B cell (primary cell): ENCODE data around the gene MMP14. TPM values are rescaled to one million over a fixed set of nuclear protein-coding genes. Genes with fewer than 3 reads are reported as not detected.

Experiments
- ATAC-seq: fragments of 200-7000 bp; cut with Tn5 transposase; one replicate; pipeline ENCODE4 v1.10.0; 2021; ENCODE audit warnings: low read depth, mild to moderate bottlenecking, moderate number of reproducible peaks, moderate library complexity
- CTCF ChIA-PET: fragments of 350-600 bp; sonication (Branson Sonifier 250); formaldehyde crosslinking; loops from one replicate; lab custom pipeline; 2021; ENCODE audit warnings: antibody characterized with exemption, inconsistent platforms; lab: Charles Lee
- POLR2A ChIA-PET: fragments of 350-600 bp; sonication (Branson Sonifier 250); formaldehyde crosslinking; loops from one replicate; lab custom pipeline; 2021; ENCODE audit warnings: antibody characterized with exemption; lab: Charles Lee
- DNase-seq: peaks from one replicate; pipeline ENCODE4 v3.0.0; 2013
- H2AFZ ChIP-seq: 2 replicates; pipeline ENCODE4 v1.6.1; 2012; ENCODE audit warnings: mild to moderate bottlenecking, low read depth, low read length; ENCODE audit not compliant: insufficient read depth, poor library complexity, severe bottlenecking
- H3K27ac ChIP-seq, 2 donors: 1 replicate in 1 of 2; 2 replicates in 1 of 2; pipeline ENCODE4 v1.5.1; 2012 to 2013; ENCODE audit warnings: low read length in 2 of 2, mild to moderate bottlenecking in 2 of 2, moderate library complexity in 1 of 2
- H3K27me3 ChIP-seq, 4 experiments: fragments of 200-600 bp in 1 of 4; sonication (generic) in 1 of 4; replicated peaks in 1 of 4; 1 replicate in 2 of 4; 2 replicates in 2 of 4; pipeline versions ENCODE4 v1.6.1 to v1.7.0; 2013 to 2016; ENCODE audit warnings: low read length in 3 of 4, mild to moderate bottlenecking in 2 of 4, mixed read lengths in 1 of 4, moderate library complexity in 1 of 4; ENCODE audit not compliant: insufficient read depth in 4 of 4, control insufficient read depth in 3 of 4; ENCODE audit errors: control extremely low read depth in 1 of 4
- H3K36me3 ChIP-seq, 2 experiments: replicated peaks in 1 of 2; 1 replicate in 1 of 2; 2 replicates in 1 of 2; pipeline versions ENCODE4 v1.6.1 to v1.7.1; 2013; ENCODE audit warnings: low read length in 1 of 2; ENCODE audit not compliant: insufficient read depth in 2 of 2, control insufficient read depth in 1 of 2; ENCODE audit errors: control extremely low read depth in 1 of 2, extremely low read depth in 1 of 2
- H3K4me1 ChIP-seq, 2 donors: fragments of 200-600 bp in 1 of 2; sonication (generic) in 1 of 2; 1 replicate in 1 of 2; 2 replicates in 1 of 2; pipeline versions ENCODE4 v1.5.1 to v1.6.1; 2013 to 2017; ENCODE audit warnings: low read length in 2 of 2; ENCODE audit not compliant: control insufficient read depth in 2 of 2, insufficient read depth in 2 of 2
- H3K4me2 ChIP-seq: replicated peaks from 2 replicates; pipeline ENCODE3; 2012; ENCODE audit warnings: mild to moderate bottlenecking, low read depth, low read length; ENCODE audit not compliant: poor library complexity, severe bottlenecking
- H3K4me3 ChIP-seq, 5 experiments: fragments of 200-600 bp in 1 of 5; sonication (generic) in 1 of 5; 1 replicate in 3 of 5; 2 replicates in 2 of 5; pipeline versions ENCODE4 v1.5.1 to v1.7.0; 2011 to 2016; ENCODE audit warnings: low read length in 4 of 5, mild to moderate bottlenecking in 4 of 5, low read depth in 2 of 5, control low read depth in 1 of 5, moderate library complexity in 1 of 5; ENCODE audit not compliant: insufficient read depth in 1 of 5; ENCODE audit errors: control extremely low read depth in 1 of 5, extremely low read depth in 1 of 5
- H3K79me2 ChIP-seq: fragments of 200-600 bp; sonication (generic); one replicate; pipeline ENCODE4 v1.6.0; 2016; ENCODE audit warnings: low read length; ENCODE audit not compliant: control insufficient read depth, insufficient read depth
- H3K9ac ChIP-seq: fragments of 200-600 bp; sonication (generic); 2 replicates; pipeline ENCODE4 v1.6.1; 2017; ENCODE audit warnings: mild to moderate bottlenecking, low read length, moderate library complexity
- H3K9me3 ChIP-seq, 3 donors: one replicate each; pipeline versions ENCODE4 v1.6.1 to v1.7.1; 2013; ENCODE audit warnings: low read length in 2 of 3; ENCODE audit not compliant: control insufficient read depth in 2 of 3, insufficient read depth in 1 of 3; ENCODE audit errors: control extremely low read depth in 1 of 3
- H4K20me1 ChIP-seq: 2 replicates; pipeline ENCODE4 v1.6.0; 2012; ENCODE audit warnings: mild to moderate bottlenecking, low read length; ENCODE audit not compliant: insufficient read depth, control insufficient read depth, poor library complexity, severe bottlenecking
- H3K27ac Mint-ChIP-seq: one replicate; pipeline ENCODE4 v1.8.0; 2021; ENCODE audit warnings: mixed read lengths
- H3K27me3 Mint-ChIP-seq: one replicate; pipeline ENCODE4 v1.8.0; 2021; ENCODE audit warnings: mixed read lengths
- H3K4me1 Mint-ChIP-seq: one replicate; pipeline ENCODE4 v1.8.0; 2021; ENCODE audit warnings: mixed read lengths
- H3K4me3 Mint-ChIP-seq: one replicate; pipeline ENCODE4 v1.8.0; 2021; ENCODE audit warnings: mixed read lengths
- H3K9me3 Mint-ChIP-seq: one replicate; pipeline ENCODE4 v1.8.0; 2022; ENCODE audit warnings: mixed read lengths; ENCODE audit not compliant: insufficient read depth
- EZH2 ChIP-seq: IDR thresholded peaks from 2 replicates; pipeline ENCODE4 v1.6.1; 2012; ENCODE audit warnings: borderline replicate concordance, low read depth, mild to moderate bottlenecking, moderate library complexity, low read length; ENCODE audit not compliant: insufficient read depth, poor library complexity, severe bottlenecking
- WGBS: methylation state at CpG from one replicate; pipeline ENCODE4 v1.1.5; 2013; ENCODE audit warnings: missing lambda C conversion rate; ENCODE audit not compliant: insufficient coverage; 5-methylcytosine and 5-hydroxymethylcytosine counted together
- intact Hi-C: fragments of 100-400 bp; cut with micrococcal nuclease; formaldehyde crosslinking; loops from one replicate; pipeline ENCODE4 v1.10.0; 2022
- polyA plus RNA-seq: library from polyadenylated mRNA; depleted of rRNA; stranded (reverse); fragments of >200 nt; gene quantifications from 2 replicates; pipeline ENCODE4 v1.2.3, GENCODE V29; 2012
- total RNA-seq, 2 donors: library from RNA; stranded (reverse); fragments of 120-200 nt in 1 of 2; gene quantifications; 1 replicate in 1 of 2; 2 replicates in 1 of 2; pipeline versions ENCODE4 v1.2.3 to v1.2.4, GENCODE V29; 2013 to 2022
- TF ChIP-seq, protein P1 (sequence below): fragments of 200-600 bp; IDR thresholded peaks from one replicate; pipeline ENCODE4 v1.8.0; 2022; ENCODE audit warnings: antibody characterized with exemption, mild to moderate bottlenecking

The MMP14 gene
- total and polyA plus RNA-seq, 2 donors (not counting 1 experiment from before 2014, with no cell fraction given): 1.0 to 3.5 TPM

DNA sequence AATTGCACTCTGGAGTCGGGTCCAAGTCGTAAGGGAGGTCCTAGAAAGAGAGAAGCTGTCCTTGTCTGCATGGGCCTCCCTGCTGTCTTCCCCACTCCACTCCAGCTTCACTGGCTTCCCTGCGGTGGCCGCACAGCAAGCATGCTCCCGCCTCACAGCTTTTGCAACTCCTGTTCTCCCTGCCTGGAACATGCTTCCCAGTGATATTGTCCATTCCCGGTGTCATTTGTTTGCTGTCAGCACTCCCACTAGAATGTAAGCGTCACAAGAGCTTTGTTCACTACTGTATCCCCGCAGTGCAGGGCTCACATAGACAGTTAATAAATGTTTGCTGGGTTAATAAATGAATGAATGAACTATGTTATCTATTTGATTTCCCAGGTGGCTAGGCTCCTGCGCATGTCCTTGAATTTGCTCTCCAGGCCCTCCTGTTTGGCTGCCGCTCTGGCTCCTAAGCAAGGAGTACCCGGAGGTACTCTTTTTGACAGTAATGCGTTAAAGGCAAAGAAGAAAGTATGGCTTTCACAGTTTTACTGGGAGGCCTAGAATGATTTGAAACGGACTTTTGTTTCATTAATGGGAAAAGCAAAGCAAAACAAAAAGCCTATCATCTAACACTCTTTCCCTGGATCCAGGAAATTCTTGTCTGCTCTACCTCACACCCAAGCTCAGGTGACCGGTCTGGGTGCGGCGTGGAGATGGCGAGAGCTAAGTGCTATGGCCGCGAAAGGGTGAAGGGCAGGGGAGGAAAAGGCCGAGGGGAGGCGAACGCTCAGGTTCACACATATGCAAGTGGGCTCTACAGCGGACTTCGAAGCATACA is 15.0 kb upstream of the MMP14 start:
- no peak overlapping the region for H2AFZ ChIP-seq
- Mint-ChIP-seq H3K27ac (peak overlapping the region; percentile 74), H3K27me3 (no peaks in the 10 kb centered on the region), H3K9me3 (no peaks in the 10 kb centered on the region), H3K4me1 (peaks cover 67% of the 10 kb centered on the region), H3K4me3 (peak overlapping the region; percentile 57)
- no peaks in the 10 kb centered on the region for H3K79me2 ChIP-seq
- no peaks in the 10 kb centered on the region for H3K9me3 ChIP-seq
- no peak overlapping the region for H3K27ac ChIP-seq
- DNase-seq (no peak), ATAC-seq (no peak)
- CTCF ChIA-PET: interaction anchor here (0.7 to 7.8 kb wide), 8 partner anchors 14 to 265 kb away, joined by 3 to 207 read pairs (median 26); partner anchors contain the start of gene OXA1L
- no peak overlapping the region for H3K4me3 ChIP-seq
- no peak for TF ChIP-seq EZH2
- TF ChIP-seq, protein P1, sequence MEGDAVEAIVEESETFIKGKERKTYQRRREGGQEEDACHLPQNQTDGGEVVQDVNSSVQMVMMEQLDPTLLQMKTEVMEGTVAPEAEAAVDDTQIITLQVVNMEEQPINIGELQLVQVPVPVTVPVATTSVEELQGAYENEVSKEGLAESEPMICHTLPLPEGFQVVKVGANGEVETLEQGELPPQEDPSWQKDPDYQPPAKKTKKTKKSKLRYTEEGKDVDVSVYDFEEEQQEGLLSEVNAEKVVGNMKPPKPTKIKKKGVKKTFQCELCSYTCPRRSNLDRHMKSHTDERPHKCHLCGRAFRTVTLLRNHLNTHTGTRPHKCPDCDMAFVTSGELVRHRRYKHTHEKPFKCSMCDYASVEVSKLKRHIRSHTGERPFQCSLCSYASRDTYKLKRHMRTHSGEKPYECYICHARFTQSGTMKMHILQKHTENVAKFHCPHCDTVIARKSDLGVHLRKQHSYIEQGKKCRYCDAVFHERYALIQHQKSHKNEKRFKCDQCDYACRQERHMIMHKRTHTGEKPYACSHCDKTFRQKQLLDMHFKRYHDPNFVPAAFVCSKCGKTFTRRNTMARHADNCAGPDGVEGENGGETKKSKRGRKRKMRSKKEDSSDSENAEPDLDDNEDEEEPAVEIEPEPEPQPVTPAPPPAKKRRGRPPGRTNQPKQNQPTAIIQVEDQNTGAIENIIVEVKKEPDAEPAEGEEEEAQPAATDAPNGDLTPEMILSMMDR: no peak
- H3K27me3 ChIP-seq: no peaks in the 10 kb centered on the region
- H3K9ac ChIP-seq: no peak overlapping the region
- no peaks in the 10 kb centered on the region for H3K36me3 ChIP-seq
- H3K4me2 ChIP-seq: no peak overlapping the region
- POLR2A ChIA-PET: interaction anchor here (2.1 kb wide), 1 partner anchor 31 kb away, joined by 20 read pairs; no protein-coding TSS in a partner anchor
- peaks cover 31 to 47% of the 10 kb centered on the region in 2 donors for H3K4me1 ChIP-seq
- no peaks in the 10 kb centered on the region for H4K20me1 ChIP-seq
- intact Hi-C loops: loop anchor here (2.0 kb wide), 3 partner anchors 45 to 65 kb away; partner anchors contain the start of gene LRP10
- WGBS: 98% methylated on average over 12 of the region's 24 CpGs
